ENCODE measurements around the gene ARL4A. TPM values are rescaled to one million over a fixed set of nuclear protein-coding genes. Genes with fewer than 3 reads are reported as not detected.

The ARL4A gene
- total RNA-seq, 4 donors from 2014 or later = 98.1 to 116 (median 112) TPM

GRCh38 chr7:12692035-12692434 lies 4.6 kb downstream of the ARL4A start:
- WGBS = 82% methylated on average over 1 of the region's 1 CpG
- Histone ChIP-seq H3K4me3 (peak overlapping the region; percentile 83), H3K36me3 (no peaks in the 10 kb centered on the region), H3K27ac (no peak overlapping the region), H3K27me3 (no peaks in the 10 kb centered on the region), H3K9me3 (no peaks in the 10 kb centered on the region), H3K4me1 (peaks cover 50% of the 10 kb centered on the region)
- no peak for DNase-seq (ENCODE audit: low spot score in 2 of 2)
- TF ChIP-seq POLR2A (IDR thresholded peaks at IDR 0.05) (no peak), EP300 (IDR thresholded peaks at IDR 0.05) (no peak), CTCF (IDR thresholded peaks at IDR 0.05) (no peak), POLR2AphosphoS5 (IDR thresholded peaks at IDR 0.05) (no peak)

DNA sequence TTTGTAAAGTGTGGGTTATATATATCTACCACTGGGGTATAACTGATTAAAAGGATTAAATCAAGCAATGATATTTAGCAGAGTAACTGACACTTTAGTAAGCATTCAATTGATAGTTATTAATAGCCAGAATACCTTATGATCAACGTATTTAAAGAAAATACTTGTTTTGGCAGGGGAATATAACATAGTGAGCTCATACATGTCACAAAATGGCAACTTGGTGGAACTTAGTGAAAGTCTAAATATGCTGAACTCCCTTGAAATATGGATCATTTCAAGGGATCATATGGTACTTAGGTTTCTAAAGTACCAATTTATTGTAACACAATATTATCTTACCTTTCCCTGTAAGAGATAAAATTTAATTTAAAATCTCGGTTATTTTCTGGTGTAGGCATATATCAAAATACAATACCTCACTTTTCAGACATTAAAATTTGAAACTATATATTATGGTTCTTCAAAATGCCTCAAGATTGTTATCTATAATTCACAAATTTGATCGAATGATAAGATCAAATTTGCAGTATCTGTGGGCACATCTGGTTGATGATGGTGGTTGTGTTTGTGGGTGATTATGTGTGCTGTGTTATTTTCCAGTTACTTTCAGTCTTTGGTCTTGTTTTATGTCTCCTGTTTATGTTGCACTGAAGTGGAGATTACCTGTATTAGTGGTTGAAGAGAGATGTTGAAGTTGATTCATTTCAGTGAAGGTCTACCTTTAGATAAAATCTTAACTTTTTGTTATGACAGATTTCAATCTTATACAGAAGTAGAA lies 5.2 kb downstream of the ARL4A start:
- 56% methylated on average over 3 of the region's 3 CpGs for WGBS
- peaks cover 50% of the 10 kb centered on the region for H3K4me1 ChIP-seq
- H3K9me3 ChIP-seq = no peaks in the 10 kb centered on the region
- H3K27ac ChIP-seq = no peak overlapping the region
- H3K36me3 ChIP-seq = no peaks in the 10 kb centered on the region
- TF ChIP-seq EP300 (IDR thresholded peaks at IDR 0.05) = no peak
- H3K27me3 ChIP-seq = no peaks in the 10 kb centered on the region
- H3K4me3 ChIP-seq = peak overlapping the region; percentile 83
- no peak for DNase-seq (ENCODE audit: low spot score in 2 of 2)

DNA sequence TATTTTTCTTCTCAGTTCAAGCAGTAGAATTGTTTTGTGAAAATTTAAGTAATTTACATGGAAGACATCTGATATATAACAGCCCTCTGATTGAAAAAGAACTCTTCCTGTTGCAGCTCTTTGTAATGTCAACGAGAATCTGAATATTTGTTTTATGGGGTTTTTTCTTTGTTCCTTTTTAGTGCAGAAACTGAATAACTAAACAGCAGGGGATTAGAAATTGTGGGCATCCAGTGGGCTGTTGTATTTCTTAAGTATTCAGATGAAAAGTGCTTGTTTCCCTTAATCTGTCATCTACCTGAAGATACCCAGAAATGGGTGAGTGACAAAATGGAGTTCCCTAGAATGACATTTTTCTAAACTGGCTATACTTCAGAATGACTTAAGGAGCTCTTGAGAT lies 7.4 kb downstream of the ARL4A start:
- Histone ChIP-seq H3K27ac (peak overlapping the region; percentile 29), H3K9me3 (no peaks in the 10 kb centered on the region), H3K36me3 (no peaks in the 10 kb centered on the region), H3K4me1 (peaks cover 48% of the 10 kb centered on the region), H3K4me3 (no peak overlapping the region), H3K27me3 (no peaks in the 10 kb centered on the region)
- no peak for DNase-seq (ENCODE audit: low spot score in 2 of 2)
- TF ChIP-seq CTCF (IDR thresholded peaks at IDR 0.05) = no peak
- no peak for TF ChIP-seq EP300 (IDR thresholded peaks at IDR 0.05)
- no peak for TF ChIP-seq POLR2AphosphoS5 (IDR thresholded peaks at IDR 0.05)
- no peak for TF ChIP-seq POLR2A (IDR thresholded peaks at IDR 0.05)
- WGBS = 30% methylated on average over 1 of the region's 1 CpG

DNA sequence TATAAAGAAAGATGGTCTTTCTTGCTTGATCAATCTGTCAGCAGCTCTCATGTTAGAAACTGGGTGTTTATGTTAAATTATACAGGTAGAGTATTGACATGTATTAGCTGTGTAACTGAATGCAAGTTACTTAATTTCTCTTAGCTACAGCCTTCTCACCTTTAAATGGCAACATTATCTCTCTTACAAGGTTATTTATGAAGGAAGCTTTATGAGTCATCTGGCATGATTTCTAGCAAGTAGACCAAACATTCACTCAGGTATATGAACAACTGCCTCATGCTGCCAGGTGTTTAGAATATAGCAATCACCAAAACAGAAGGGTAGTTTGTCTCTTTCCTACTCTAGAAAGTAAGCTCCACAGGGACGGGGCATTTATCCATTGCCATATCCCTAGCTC lies 8.5 kb downstream of the ARL4A start:
- Histone ChIP-seq H3K4me3 (no peak overlapping the region), H3K27ac (peak overlapping the region; percentile 43), H3K4me1 (peaks cover 40% of the 10 kb centered on the region), H3K36me3 (no peaks in the 10 kb centered on the region), H3K27me3 (no peaks in the 10 kb centered on the region), H3K9me3 (no peaks in the 10 kb centered on the region)
- no peak for TF ChIP-seq EP300 (IDR thresholded peaks at IDR 0.05)
- TF ChIP-seq CTCF (IDR thresholded peaks at IDR 0.05) = no peak
- no peak for TF ChIP-seq POLR2AphosphoS5 (IDR thresholded peaks at IDR 0.05)
- DNase-seq (ENCODE audit: low spot score in 2 of 2) = no peak
- 43% methylated on average over 1 of the region's 1 CpG for WGBS

GRCh38 chr7:12699299-12699698 lies 11.9 kb downstream of the ARL4A start:
- Histone ChIP-seq H3K36me3 (no peaks in the 10 kb centered on the region), H3K27ac (no peak overlapping the region), H3K9me3 (peaks cover 3% of the 10 kb centered on the region), H3K4me1 (peaks cover 18% of the 10 kb centered on the region), H3K27me3 (no peaks in the 10 kb centered on the region), H3K4me3 (no peak overlapping the region)
- TF ChIP-seq POLR2A (IDR thresholded peaks at IDR 0.05) (no peak), EP300 (IDR thresholded peaks at IDR 0.05) (no peak), CTCF (IDR thresholded peaks at IDR 0.05) (no peak), POLR2AphosphoS5 (IDR thresholded peaks at IDR 0.05) (no peak)
- 95% methylated on average over 10 of the region's 10 CpGs for WGBS
- no peak for DNase-seq (ENCODE audit: low spot score in 2 of 2)
